ENCODE results near the gene CCDC3.

CCDC3 gene
- long read RNA-seq, partial matches to known transcripts: 0 of 1 reads
- long read RNA-seq, other reads (novel, unspliced or antisense): 1 of 1 reads

DNA sequence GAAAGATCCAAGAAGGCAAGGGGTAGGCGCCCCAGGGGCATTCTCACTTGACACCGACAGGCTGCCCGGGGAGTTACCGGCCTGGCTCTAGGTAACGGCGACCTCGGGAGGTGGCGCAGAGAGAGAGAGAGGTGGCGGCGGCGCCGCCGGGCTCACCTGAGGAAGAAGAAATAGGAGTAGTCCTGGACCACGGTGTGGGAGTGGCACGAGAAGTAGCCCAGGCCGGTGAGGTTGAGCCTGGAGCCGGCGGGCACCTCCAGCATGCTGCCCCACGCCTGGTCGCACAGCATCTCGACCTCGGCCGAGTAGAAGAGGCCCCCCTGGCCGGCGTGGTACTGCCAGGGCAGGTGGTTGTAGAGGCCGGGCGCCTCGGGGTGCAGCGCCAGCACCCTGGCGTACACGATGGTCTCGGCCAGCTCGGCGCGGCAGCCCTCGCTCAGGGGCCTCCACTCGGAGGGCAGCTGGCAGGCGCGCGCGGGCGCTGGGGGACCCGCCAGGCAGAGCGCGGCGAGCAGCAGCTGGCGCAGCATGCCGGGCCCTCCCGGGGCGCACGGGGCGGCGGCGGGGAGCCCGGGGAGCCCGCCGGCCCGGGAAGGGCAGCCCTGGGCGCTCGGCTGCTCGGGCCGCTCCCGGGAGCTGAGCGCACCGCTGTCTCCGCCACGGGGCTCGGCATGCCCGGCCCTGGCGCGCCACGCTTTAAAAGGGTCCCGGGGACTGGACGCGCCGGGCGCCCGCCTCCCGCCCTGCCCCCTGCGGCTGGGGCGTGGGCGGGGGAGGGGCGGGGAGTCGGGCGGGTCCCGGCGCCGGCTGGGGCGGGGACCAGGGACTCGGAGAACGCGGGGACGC lies at the start of gene CCDC3:
Gene CCDC3, minus strand, starts transcription at position 673 of the 846 bp plus-strand sequence. Its CDS starts 143 bp downstream, at position 530.
- Histone ChIP-seq H3K27ac (replicated peaks) (no peak within 1 kb of the TSS), H3K27me3 (ENCODE audit: insufficient read depth, poor library complexity, severe bottlenecking) (peaks cover 5% of the 10 kb centered on the region), H3K4me3 (replicated peaks; ENCODE audit: insufficient read depth, low read length) (no peak within 1 kb of the TSS)
- TF ChIP-seq GABPA (IDR thresholded peaks at IDR 0.05; ENCODE audit: low read depth) (no peak), POLR2AphosphoS5 (IDR thresholded peaks at IDR 0.05; ENCODE audit: low read depth) (no peak), SPI1 (IDR thresholded peaks at IDR 0.05; ENCODE audit: borderline replicate concordance, low read depth) (no peak), REST (IDR thresholded peaks at IDR 0.05; ENCODE audit: insufficient replicate concordance, low read depth) (no peak)
- TF ChIP-seq, protein P1, sequence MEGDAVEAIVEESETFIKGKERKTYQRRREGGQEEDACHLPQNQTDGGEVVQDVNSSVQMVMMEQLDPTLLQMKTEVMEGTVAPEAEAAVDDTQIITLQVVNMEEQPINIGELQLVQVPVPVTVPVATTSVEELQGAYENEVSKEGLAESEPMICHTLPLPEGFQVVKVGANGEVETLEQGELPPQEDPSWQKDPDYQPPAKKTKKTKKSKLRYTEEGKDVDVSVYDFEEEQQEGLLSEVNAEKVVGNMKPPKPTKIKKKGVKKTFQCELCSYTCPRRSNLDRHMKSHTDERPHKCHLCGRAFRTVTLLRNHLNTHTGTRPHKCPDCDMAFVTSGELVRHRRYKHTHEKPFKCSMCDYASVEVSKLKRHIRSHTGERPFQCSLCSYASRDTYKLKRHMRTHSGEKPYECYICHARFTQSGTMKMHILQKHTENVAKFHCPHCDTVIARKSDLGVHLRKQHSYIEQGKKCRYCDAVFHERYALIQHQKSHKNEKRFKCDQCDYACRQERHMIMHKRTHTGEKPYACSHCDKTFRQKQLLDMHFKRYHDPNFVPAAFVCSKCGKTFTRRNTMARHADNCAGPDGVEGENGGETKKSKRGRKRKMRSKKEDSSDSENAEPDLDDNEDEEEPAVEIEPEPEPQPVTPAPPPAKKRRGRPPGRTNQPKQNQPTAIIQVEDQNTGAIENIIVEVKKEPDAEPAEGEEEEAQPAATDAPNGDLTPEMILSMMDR (IDR thresholded peaks at IDR 0.05; ENCODE audit: insufficient read depth, low read length): no peak
- DNase-seq (ENCODE audit: low read depth in 1 of 2, low spot score in 1 of 2): no peak

DNA sequence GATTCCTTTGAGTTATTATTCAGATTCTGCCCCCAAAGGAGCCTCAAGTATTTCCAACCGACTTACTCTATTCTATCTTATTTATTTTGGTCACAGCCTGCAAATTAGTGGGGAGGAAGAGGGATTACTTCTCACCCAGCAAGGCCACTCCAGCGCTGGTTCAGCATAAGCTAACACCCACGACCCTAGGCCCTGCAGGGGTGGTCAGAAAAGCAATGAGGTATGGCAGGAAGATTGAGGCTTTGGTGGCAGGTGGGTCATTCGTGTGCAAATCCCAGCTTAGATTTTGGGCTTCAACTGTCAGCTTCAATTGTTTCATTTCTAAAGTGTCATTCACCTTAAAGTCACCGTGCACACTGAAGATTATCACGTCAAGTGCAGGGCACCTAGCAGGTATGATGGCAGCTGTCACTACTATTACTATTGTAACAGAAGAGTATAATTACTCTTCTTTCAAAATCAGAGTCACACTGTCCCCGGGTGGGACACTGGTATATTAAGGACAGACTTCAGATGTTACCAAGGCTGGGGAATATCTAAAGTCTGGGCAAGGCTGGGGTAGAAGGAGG lies 49.7 kb upstream of the CCDC3 start:
- Histone ChIP-seq H3K27ac (replicated peaks) (no peak overlapping the region), H3K27me3 (ENCODE audit: insufficient read depth, poor library complexity, severe bottlenecking) (no peaks in the 10 kb centered on the region), H3K4me3 (replicated peaks; ENCODE audit: insufficient read depth, low read length) (no peak overlapping the region)
- TF ChIP-seq, protein P1 (IDR thresholded peaks at IDR 0.05; ENCODE audit: insufficient read depth, low read length): no peak
- TF ChIP-seq POLR2AphosphoS5 (IDR thresholded peaks at IDR 0.05; ENCODE audit: low read depth) (no peak), GABPA (IDR thresholded peaks at IDR 0.05; ENCODE audit: low read depth) (no peak), SPI1 (IDR thresholded peaks at IDR 0.05; ENCODE audit: borderline replicate concordance, low read depth) (no peak), REST (IDR thresholded peaks at IDR 0.05; ENCODE audit: insufficient replicate concordance, low read depth) (no peak)
- no peak for DNase-seq (ENCODE audit: low read depth in 1 of 2, low spot score in 1 of 2)

- Histone ChIP-seq H3K27me3 (ENCODE audit: insufficient read depth, poor library complexity, severe bottlenecking) (no peaks in the 10 kb centered on the region), H3K27ac (replicated peaks) (no peak overlapping the region), H3K4me3 (replicated peaks; ENCODE audit: insufficient read depth, low read length) (no peak overlapping the region)
- no peak for TF ChIP-seq SPI1 (IDR thresholded peaks at IDR 0.05; ENCODE audit: borderline replicate concordance, low read depth)
- no peak for TF ChIP-seq REST (IDR thresholded peaks at IDR 0.05; ENCODE audit: insufficient replicate concordance, low read depth)
- no peak for TF ChIP-seq POLR2AphosphoS5 (IDR thresholded peaks at IDR 0.05; ENCODE audit: low read depth)
- no peak for TF ChIP-seq GABPA (IDR thresholded peaks at IDR 0.05; ENCODE audit: low read depth)
- TF ChIP-seq, protein P1 (IDR thresholded peaks at IDR 0.05; ENCODE audit: insufficient read depth, low read length): no peak
- no peak for DNase-seq (ENCODE audit: low read depth in 1 of 2, low spot score in 1 of 2)
Measured at GRCh38 chr10:13049774-13050420, 48.4 kb upstream of the CCDC3 start.

Data from HL-60 (cell line).